Peyer's patch (tissue), 4 donors: ENCODE data around the gene PAGR1. TPM values are rescaled to one million over a fixed set of nuclear protein-coding genes. Genes with fewer than 3 reads are reported as not detected.

Source experiments
- DNase-seq, 3 donors: peaks; one replicate each; pipeline ENCODE4 v3.0.0-alpha.2; 2017 to 2019
- H3K27ac ChIP-seq, 4 donors: fragments of 200-600 bp; sonication (generic); one replicate each; pipeline ENCODE4 v1.5.1; 2016 to 2019
- H3K27me3 ChIP-seq, 2 donors: fragments of 200-600 bp; sonication (generic); one replicate each; pipeline ENCODE4 v1.5.1; 2019
- H3K36me3 ChIP-seq, 3 donors: fragments of 200-600 bp; sonication (generic); one replicate each; pipeline ENCODE4 v1.5.1; 2016 to 2019
- H3K4me1 ChIP-seq, 4 donors: fragments of 200-600 bp; sonication (generic); one replicate each; pipeline ENCODE4 v1.5.1; 2016 to 2019
- H3K4me3 ChIP-seq, 4 donors: fragments of 200-600 bp; sonication (generic); 1 replicate in 3 of 4; 2 replicates in 1 of 4; pipeline ENCODE4 v1.5.1; 2016 to 2019; ENCODE audit warnings: mild to moderate bottlenecking in 1 of 4
- H3K9me3 ChIP-seq, 4 donors: fragments of 200-600 bp; sonication (generic); one replicate each; pipeline ENCODE4 v1.5.1; 2016 to 2019; ENCODE audit warnings: mild to moderate bottlenecking in 1 of 4
- POLR2A ChIP-seq, 2 donors: fragments of 450-650 bp; IDR thresholded peaks; one replicate each; pipeline ENCODE4 v1.5.1; 2017; ENCODE audit warnings: antibody characterized with exemption in 2 of 2, mild to moderate bottlenecking in 2 of 2, moderate library complexity in 2 of 2
- total RNA-seq, 4 donors: library from RNA; depleted of rRNA; stranded (reverse); fragments of >200 nt; gene quantifications; one replicate each; pipeline ENCODE4 v1.1.0, GENCODE V29; 2016
- TF ChIP-seq, protein P1 (sequence below), 6 experiments: fragments of 450-650 bp in 4 of 6; fragments of 200-600 bp in 2 of 6; sonication (generic) in 1 of 6; IDR thresholded peaks; one replicate each; pipeline ENCODE4 v1.5.1; 2017 to 2019; ENCODE audit warnings: antibody characterized with exemption in 6 of 6, mild to moderate bottlenecking in 3 of 6, moderate library complexity in 1 of 6

PAGR1 gene
- total RNA-seq, 4 donors from 2014 or later, result 39.5 to 50.3 (median 48.3) TPM

DNA sequence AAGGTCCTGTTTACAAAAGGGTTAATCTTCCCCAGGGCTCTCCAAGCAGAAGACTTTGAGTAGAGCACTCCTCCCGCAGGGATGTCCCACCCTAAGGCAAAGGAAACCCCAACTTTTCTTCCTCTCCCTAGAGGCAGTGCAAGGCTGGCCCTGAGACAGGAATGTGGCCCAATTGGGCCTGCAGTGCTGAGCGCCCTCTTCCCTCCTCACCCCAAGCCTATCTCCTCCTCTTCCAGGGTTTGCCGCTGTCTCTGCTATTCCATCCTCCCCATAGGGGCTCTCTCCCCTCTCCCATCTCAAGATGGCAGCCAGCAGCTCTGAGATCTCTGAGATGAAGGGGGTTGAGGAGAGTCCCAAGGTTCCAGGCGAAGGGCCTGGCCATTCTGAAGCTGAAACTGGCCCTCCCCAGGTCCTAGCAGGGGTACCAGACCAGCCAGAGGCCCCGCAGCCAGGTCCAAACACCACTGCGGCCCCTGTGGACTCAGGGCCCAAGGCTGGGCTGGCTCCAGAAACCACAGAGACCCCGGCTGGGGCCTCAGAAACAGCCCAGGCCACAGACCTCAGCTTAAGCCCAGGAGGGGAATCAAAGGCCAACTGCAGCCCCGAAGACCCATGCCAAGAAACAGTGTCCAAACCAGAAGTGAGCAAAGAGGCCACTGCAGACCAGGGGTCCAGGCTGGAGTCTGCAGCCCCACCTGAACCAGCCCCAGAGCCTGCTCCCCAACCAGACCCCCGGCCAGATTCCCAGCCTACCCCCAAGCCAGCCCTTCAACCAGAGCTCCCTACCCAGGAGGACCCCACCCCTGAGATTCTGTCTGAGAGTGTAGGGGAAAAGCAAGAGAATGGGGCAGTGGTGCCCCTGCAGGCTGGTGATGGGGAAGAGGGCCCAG is 3.0 kb upstream of the PAGR1 start:
- DNase-seq, result no peak
- Histone ChIP-seq H3K4me3 (peak overlapping the region in 2 of 4 donors; percentile 51 to 53), H3K9me3 (no peaks in the 10 kb centered on the region), H3K4me1 (peaks cover 4 to 82% (median 39%) of the 10 kb centered on the region in 4 donors), H3K27me3 (no peaks in the 10 kb centered on the region), H3K36me3 (peaks cover 0 to 15% (median 0%) of the 10 kb centered on the region in 3 donors), H3K27ac (peak overlapping the region; percentile 63 to 98 (median 86))
- TF ChIP-seq, protein P1, sequence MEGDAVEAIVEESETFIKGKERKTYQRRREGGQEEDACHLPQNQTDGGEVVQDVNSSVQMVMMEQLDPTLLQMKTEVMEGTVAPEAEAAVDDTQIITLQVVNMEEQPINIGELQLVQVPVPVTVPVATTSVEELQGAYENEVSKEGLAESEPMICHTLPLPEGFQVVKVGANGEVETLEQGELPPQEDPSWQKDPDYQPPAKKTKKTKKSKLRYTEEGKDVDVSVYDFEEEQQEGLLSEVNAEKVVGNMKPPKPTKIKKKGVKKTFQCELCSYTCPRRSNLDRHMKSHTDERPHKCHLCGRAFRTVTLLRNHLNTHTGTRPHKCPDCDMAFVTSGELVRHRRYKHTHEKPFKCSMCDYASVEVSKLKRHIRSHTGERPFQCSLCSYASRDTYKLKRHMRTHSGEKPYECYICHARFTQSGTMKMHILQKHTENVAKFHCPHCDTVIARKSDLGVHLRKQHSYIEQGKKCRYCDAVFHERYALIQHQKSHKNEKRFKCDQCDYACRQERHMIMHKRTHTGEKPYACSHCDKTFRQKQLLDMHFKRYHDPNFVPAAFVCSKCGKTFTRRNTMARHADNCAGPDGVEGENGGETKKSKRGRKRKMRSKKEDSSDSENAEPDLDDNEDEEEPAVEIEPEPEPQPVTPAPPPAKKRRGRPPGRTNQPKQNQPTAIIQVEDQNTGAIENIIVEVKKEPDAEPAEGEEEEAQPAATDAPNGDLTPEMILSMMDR (IDR thresholded peaks at IDR 0.05), result no peak
- no peak for TF ChIP-seq POLR2A (IDR thresholded peaks at IDR 0.05)

- H3K27ac ChIP-seq, result no peak overlapping the region
- no peak for DNase-seq
- H3K36me3 ChIP-seq, result peaks cover 0 to 17% (median 0%) of the 10 kb centered on the region in 3 donors
- H3K9me3 ChIP-seq, result no peaks in the 10 kb centered on the region
- H3K4me3 ChIP-seq, result no peak overlapping the region
- peaks cover 3 to 82% (median 30%) of the 10 kb centered on the region in 4 donors for H3K4me1 ChIP-seq
- TF ChIP-seq POLR2A (IDR thresholded peaks at IDR 0.05), result no peak
- TF ChIP-seq, protein P1 (IDR thresholded peaks at IDR 0.05), result no peak
- no peaks in the 10 kb centered on the region for H3K27me3 ChIP-seq
Measured at GRCh38 chr16:29813644-29814562, 2.0 kb upstream of the PAGR1 start.

DNA sequence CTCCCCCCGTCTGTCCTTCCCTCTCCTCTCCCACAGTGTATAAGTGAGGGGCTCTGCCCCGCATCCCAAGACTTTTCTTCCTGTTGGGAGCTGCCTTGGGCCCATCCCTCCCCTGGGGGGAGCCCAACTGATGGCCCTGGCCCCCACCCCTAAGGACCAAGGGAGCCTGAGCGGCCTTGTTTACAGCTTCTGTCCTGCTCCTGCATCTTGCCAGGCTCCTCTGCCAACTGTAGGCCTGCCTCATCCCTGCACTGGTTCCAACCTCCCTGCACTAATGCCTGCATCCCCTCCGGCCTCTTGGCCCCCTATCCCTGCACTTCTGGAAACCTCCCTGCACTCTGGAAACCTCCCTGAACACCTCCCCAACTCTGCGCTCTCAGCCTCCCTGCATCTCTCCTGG is 1.4 kb upstream of the PAGR1 start:
- DNase-seq, result no peak
- Histone ChIP-seq H3K4me3 (no peak overlapping the region), H3K36me3 (peaks cover 0 to 12% (median 0%) of the 10 kb centered on the region in 3 donors), H3K27ac (peak overlapping the region in 3 of 4 donors; percentile 41 to 96 (median 91)), H3K9me3 (no peaks in the 10 kb centered on the region), H3K4me1 (peaks cover 0 to 82% (median 27%) of the 10 kb centered on the region in 4 donors), H3K27me3 (no peaks in the 10 kb centered on the region)
- TF ChIP-seq, protein P1 (IDR thresholded peaks at IDR 0.05), result no peak
- TF ChIP-seq POLR2A (IDR thresholded peaks at IDR 0.05), result no peak

DNA sequence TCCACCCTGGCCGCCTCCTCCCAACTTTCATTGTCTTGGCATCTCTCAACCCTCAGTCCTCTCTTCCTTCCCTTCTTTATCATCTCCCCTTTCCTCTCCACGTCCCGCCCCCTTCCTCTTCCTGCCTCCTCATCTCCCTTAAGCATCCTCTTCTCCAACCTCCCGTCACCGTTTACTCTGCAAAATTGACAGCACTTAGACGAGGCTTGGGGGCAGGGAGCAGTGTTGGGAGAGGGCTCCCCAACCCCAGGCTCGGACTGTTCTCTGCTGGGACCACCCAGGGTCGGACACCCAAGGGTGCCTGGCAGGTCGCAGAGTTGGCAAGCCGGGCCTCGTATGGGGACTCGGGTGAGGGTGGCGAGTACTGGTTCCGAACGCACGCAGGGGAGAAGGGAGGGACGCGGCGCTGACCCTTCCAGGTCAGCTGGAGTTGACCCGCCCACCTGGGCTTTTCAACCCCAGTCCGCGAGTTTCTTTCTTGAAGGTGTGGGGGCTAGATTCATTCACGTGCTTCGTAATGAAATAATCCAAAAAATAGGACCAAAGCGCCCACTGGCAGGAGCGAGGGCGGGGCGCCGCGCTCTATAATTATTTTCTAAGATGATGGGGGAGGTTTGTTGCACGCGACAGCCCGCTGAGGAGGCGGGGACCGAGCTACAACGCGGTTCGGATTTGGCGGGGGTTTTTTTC is 775 bp upstream of the PAGR1 start:
- no peak for TF ChIP-seq POLR2A (IDR thresholded peaks at IDR 0.05)
- TF ChIP-seq, protein P1 (IDR thresholded peaks at IDR 0.05), result no peak
- Histone ChIP-seq H3K4me1 (peaks cover 0 to 82% (median 26%) of the 10 kb centered on the region in 4 donors), H3K4me3 (peak overlapping the region; percentile 54 to 78 (median 70)), H3K9me3 (no peaks in the 10 kb centered on the region), H3K36me3 (peaks cover 0 to 8% (median 0%) of the 10 kb centered on the region in 3 donors), H3K27me3 (no peaks in the 10 kb centered on the region), H3K27ac (peak overlapping the region; percentile 41 to 96 (median 88))
- peak; percentile 53 to 71 (median 60) for DNase-seq
